GM20000 (cell line): ENCODE data around the gene ADAR.

Experiments
- DNase-seq: peaks from one replicate; pipeline ENCODE4 v3.0.0; 2012; ENCODE audit warnings: low spot score
- CTCF ChIP-seq: IDR thresholded peaks from 2 replicates; pipeline ENCODE4 v1.5.1; 2012; ENCODE audit warnings: mild to moderate bottlenecking, control low read depth; ENCODE audit errors: extremely low read depth, missing control alignments

The ADAR gene

GRCh38 chr1:154605534-154605933, 2.5 kb downstream of the ADAR start:
- DNase-seq = no peak
- TF ChIP-seq CTCF = no peak

GRCh38 chr1:154603317-154603716, 4.7 kb downstream of the ADAR start:
- no peak for TF ChIP-seq CTCF
- no peak for DNase-seq

GRCh38 chr1:154599658-154600057, 8.3 kb downstream of the ADAR start:
- DNase-seq = no peak
- no peak for TF ChIP-seq CTCF

- DNase-seq = no peak
- no peak for TF ChIP-seq CTCF
Observed at GRCh38 chr1:154598871-154599635, 8.9 kb downstream of the ADAR start.

- no peak for TF ChIP-seq CTCF
- no peak for DNase-seq
Observed at GRCh38 chr1:154595621-154596020, 12.4 kb downstream of the ADAR start.

GRCh38 chr1:154594811-154595210, 13.2 kb downstream of the ADAR start:
- no peak for TF ChIP-seq CTCF
- no peak for DNase-seq

GRCh38 chr1:154593390-154593789, 14.6 kb downstream of the ADAR start:
- no peak for DNase-seq
- no peak for TF ChIP-seq CTCF
